Embryonic facial prominence (tissue), 1 donor: Measurements from ENCODE around the gene ADAD1.
"Not testable (repeated sequence)": the region's sequence is repeated elsewhere in the genome, so short reads cannot be mapped to it uniquely, and the experiment has no call there.

Experiments used
- DNase-seq: peaks from one replicate; pipeline ENCODE4 v3.0.0-alpha.2; 2016; ENCODE audit errors: extremely low spot score

ADAD1 gene

DNA sequence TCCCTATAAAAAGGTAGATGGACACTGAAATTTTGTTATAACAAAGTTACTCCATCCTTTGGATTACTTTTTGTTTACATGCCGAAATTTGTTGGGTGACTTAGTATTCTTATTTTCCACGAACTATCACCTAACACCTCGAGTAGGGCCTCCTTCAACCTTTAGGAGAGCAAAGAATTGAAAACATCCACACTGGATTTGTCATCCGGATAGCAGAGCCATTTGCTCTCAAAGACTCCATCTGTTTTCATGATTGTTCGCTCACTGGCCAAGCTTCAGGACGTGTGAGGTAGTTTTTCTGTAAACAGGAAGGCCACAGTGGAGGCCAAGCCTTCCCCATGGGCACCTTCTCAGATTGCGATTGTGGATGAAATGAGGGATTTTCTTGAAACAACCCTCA, at the start of gene ADAD1:
Gene ADAD1 (plus strand): TSS at position 301 of the 400 bp plus-strand sequence. CDS start 1,059 bp downstream, outside the sequence.
- DNase-seq, result no peak

DNA sequence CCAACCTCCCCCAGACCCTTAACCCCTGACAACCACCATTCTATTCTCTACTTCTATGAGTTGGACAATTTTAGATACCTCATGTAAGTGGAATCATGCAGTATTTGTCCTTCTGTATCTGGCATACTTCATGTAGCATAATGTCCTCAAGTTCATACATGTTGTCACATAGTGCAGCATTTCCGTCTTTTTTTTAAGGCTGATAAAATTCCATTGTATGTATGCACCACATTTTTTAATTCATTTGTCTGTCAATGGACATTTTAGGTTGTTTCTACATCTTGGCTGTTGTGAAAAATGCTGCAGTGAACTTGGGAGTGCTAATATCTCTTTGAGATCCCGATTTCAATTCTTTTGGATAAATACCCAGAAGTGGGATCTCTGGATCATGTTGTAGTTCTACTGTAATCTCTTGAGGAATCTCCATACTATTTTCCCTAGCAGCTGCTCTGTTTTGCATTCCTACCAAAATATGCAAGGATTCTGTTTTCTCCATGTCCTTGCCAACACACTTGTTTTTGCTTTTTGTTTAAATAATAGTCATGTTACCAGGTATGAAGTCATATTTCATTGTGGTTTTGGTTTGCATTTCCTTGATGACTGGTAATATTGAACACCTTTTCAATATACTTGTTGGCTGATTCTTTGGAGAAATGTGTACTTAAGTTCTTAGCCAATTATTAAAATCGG, 48.8 kb upstream of the ADAD1 start:
- DNase-seq, result no peak

DNA sequence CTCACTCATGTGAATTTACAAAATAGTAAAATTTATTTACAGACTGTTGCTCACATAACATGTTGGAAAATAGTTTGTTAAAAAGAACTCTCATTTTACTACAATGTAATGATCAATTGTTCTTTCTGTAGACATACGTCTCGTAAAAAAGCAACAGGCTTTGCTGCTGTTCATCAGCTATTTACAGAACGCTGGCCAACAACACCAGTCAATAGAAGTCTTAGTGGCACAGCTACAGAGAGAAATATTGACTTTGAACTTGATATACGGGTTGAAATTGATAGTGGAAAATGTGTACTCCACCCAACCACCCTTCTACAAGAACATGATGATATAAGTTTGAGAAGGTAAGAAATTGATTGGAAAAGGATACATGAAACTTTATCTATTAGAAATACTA, 47.6 kb upstream of the ADAD1 start:
- no peak for DNase-seq

DNA sequence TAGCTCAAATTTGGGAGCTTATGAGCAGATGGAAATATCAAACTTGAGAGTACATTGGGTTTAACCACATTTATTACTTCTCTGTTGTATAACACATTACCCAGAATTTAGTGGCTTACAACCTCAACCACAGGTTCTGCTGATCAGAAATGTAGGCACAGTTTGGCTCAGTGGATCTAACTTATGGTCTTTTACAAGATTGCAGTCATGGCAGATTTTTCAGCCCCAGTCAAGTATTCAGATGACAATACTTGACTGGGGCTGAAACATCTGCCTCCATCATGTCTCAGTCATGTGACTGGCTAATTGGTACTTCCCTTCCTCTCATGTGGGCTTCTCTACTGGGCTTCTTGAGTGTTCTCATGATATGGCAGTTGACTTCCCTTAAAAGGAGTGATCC, 44.0 kb upstream of the ADAD1 start:
- no peak for DNase-seq

DNA sequence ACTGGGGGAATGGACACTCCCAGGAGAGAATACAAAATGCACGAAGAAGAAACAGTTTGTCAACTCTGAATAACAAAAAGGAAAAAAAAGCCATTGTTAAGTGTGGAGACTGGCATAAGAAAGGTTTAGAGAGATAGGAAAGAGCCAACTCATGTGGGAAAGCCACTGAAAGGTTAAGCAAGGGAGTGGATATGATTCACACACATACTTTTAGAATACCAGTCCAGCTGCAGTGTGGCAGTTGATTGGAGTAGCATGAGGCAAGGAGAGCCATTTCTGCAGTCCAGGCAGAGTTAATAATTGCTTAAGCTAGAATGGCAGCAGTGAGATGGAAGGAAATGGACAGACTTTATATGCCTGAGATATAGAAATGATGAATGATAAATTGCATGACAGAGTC, 36.9 kb upstream of the ADAD1 start:
- no peak for DNase-seq

DNA sequence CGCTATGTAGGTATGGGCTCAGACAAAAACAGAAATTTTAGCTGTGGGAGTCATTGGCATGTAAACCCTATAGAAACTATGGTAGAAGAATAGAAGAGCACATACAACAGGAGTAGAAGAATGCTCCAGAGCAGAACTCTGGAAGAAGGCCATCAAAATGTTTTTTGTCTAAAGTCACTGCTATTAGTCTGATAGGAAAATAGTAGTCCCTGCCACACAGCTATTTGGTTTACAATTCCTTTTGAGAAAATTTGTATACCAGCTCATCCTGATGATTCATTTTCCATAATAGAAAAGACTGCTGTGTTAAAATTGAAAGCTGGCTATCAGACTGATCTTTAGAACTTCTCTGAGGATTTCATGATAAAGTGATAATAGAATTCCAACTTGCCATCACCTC, 32.8 kb upstream of the ADAD1 start:
- DNase-seq, result no peak

DNA sequence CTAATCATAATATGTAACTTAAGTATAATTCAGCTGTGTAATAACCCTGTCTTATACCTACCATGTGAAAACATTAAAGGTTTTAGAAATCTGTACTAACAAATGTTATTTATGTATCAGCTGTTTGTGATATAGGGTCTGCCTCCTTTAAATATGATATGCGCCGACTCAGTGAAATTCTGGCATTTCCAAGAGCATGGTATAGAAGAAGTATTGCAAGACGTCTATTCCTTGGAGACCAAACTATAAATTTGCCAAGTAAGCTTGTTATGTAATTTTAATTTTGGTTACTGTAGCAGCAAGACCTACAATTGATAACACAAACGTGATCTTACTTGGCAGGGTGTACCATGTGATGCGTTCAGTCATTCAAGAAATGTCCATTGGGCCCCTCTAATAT, 32.3 kb upstream of the ADAD1 start:
- DNase-seq, result no peak

DNA sequence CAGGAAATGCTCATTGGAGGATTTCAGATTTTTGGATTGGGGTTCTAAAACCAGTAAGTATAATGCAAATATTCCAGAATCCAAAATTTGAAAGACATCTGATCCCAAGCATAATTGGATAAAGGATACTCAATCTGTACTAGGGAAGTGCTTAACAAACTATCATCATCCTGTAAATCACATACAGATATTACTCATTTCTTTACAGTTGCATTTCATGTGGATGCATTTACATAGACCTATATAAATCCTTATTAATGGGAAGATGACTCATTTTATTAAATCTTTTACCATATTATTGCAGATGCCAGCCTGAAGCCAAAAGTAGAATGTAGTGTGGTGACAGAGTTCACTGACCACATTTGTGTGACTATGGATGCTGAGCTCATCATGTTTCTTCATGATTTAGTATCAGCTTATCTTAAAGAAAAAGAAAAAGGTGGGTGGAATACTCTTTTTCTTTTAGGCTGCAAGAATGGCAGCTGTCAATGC, 22.4 kb upstream of the ADAD1 start:
- no peak for DNase-seq

DNA sequence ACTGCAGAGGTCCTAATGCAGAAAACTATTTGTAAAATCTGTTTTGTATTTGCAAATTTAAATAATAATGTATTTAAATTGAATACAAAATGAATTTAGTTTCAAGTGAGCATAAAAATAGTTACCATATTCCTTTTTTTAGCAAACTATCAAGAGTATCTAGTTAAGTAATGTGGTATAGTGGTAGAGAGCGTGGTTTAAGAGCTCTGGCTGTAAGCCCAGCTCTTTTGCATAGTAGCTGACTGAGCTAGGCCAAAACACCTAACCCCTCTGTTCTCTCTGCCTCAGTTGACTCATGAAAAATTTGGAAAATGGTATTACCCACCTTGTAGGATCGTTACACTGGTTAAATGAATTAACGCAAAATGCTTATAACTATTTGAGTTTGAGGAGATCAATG, 18.1 kb upstream of the ADAD1 start:
- DNase-seq, result no peak

DNA sequence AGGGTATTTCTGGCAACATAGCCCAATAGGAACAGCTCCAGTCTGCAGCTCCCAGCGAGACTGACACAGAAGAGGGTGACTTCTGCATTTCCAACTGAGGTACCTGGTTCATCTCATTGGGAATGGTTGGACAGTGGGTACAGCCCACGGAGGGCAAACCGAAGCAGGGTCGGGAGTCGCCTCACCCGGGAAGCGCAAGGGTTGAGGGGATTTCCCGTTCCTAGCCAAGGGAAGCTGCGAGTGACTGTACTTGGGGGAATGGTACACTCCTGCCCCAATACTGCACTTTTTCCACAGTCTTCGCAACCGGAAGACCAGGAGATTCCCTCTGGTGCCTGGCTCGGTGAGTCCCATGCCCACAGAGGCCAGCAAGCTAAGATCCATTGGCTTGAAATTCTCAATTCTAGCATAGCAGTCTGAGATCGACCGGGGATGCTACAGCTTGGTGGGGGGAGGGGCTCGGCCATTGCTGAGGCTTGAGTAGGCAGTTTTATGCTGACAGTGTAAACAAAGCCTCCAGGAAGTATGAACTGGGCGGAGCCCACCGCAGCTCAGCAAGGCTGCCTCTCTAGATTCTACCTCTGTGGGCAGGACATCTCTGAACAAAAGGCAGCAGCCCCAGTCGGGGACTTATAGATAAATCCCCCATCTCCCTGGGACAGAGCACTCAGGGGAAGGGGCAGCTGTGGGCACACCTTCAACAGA, 14.0 kb upstream of the ADAD1 start:
- DNase-seq, result no peak

DNA sequence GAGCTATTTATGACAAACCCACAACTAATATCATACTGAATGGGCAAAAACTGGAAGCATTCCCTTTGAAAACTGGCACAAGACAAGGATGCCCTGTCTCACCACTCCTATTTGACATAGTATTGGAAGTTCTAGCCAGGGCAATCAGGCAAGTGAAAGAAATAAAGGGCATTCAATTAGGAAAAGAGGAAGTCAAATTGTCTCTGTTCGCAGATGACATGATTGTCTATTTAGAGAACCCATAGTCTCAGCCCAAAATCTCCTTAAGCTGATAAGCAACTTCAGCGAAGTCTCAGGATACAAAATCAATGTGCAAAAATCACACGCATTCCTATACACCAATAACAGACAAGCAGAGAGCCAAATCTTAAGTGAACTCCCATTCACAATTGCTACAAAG, 10.0 kb upstream of the ADAD1 start:
- DNase-seq, result not testable (repeated sequence)

DNA sequence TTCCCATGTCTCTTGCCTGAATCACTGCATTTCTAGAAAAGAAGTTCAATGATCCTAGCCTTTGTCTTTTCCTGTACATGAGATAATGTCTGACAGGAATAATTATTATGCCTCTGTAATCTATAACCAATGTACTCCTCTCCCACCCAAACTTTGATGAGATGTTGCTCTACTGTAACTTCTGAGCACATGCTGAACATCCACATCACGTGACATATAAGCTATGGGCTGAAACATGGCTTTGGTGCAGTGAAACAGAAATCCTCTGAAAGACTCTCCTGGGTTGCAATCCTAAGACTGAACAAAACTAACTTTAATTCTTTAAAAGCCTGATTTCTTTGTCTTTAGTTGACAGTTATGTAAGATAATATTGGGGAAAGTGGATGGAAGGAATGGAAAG, 1.5 kb upstream of the ADAD1 start:
- no peak for DNase-seq

DNA sequence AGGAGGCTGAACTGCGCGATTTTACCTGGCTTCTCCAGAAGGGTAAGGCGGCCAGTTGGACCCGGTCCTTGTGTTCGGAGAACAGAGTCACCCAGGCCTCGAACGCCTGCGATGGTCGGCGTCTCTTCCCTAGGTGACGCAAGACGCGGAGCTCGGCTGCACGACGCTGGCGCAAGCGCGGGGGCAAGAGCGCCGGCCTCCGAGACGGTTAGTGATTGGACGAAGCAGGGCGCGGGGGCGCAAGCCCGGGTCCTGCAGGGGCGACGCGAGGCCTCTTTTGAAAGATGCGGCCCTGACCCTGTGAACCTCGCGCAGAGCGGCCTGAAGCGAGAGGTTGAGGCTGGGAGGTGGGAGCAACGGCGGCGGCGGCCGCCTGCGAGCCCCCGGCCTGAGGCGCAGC, 428 bp downstream of the ADAD1 start:
- DNase-seq, result no peak

DNA sequence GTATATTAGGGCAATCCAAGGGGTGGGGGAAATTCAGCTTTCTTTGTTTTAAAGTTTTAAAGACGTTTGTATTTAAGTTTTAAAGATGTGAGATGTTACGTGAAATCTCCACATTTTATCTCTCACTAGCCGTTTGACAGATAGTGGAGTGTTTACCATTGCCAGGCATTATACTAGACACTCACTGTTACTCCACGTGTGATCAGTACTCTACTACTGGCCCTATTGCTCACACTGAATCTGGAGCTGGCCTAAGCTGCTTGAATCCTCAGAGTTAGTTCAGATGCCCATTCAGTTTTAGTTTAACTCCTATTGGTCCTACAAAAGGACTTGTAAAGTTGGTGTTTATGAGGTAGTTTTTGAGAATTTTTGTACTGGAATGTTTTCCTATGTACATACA, 4.5 kb downstream of the ADAD1 start:
- no peak for DNase-seq

DNA sequence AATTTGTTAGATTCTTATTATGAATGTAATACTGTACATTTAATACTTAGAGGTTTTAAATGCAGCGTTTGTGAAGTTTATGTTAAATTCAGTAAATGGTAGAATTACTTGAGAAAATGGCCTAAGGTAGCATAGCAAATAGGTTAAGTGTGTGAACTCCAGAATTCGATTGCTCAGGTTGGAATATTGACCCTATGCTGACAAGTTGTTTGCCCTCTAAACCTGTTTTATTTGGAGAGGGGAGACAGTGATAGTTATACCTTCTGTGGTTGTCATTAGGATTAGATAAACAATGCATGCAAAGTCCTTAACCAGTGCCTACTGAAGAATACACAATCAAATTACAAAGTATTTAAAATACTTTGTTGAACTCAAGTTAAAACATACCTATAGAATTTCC, 5.4 kb downstream of the ADAD1 start:
- DNase-seq, result no peak

DNA sequence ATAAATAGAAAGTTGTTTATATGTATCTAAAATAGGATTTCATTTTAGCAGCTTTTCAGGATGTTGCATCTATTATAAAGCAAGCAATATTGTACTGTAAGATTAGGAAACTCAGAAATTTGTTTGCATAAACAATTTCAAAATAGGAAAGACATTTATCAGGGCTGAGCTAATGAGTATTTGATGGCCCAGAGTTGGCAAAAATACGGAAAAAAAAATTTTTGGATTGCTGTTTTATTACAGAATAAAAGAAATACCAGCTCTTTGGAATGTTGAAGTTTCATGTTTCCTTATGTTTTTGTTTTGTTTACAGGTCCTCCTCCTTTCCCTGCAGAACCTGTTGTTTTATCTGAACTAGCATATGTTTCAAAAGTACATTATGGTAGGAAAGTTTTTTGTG, 14.5 kb downstream of the ADAD1 start:
- no peak for DNase-seq

DNA sequence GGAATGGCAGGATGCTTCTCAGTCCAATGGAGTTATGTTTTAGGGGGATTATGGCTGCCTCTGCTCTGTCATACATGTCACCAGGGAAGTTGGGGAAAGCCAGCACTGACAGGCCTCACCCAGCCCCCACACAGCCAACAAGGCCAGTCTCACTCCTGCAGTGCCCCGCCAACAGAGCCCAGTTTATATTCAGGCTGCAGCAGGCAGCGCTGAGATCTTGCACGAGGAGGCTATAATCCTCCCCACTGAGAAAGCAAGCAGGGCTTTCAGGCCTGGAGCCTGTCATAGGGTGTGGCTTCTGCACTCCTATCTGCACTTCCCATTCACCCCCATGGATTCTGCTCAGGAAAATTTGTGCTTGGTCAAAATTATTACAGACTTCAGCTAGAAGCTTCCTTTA, 25.1 kb downstream of the ADAD1 start:
- no peak for DNase-seq

DNA sequence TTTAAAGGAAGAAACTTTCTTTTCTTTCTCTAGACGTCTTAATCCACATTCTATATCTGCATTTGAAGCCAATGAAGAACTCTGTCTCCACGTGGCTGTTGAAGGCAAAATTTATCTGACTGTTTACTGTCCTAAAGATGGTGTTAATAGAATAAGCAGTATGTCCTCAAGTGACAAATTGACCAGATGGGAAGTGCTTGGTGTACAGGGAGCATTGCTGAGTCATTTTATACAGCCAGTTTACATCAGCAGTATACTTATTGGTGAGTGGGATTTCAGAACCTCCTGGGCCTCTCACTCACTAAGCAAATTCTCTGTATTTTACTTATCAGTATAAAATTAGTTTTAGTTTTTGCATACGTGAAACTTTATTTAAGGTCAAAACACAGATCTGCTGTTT, 33.7 kb downstream of the ADAD1 start:
- DNase-seq, result no peak

DNA sequence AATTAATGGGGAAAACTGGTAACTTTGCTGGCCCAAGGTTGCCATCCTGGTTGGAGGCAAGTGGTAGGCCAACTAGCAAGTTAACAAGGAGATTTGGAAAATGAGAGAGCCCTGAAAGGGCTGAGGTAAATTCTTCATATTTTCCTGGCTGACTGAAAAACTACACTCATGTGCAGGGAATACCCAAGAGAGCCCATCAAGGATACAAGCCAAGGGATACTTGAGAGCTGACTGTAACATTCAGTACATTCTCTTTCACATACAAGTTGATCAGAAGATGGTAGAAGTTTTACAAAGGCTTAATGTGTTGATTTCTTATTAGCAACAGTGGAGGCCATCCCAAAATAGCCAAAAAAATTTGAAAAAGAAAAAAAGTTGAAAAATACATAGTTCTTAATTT, 44.4 kb downstream of the ADAD1 start:
- no peak for DNase-seq

DNA sequence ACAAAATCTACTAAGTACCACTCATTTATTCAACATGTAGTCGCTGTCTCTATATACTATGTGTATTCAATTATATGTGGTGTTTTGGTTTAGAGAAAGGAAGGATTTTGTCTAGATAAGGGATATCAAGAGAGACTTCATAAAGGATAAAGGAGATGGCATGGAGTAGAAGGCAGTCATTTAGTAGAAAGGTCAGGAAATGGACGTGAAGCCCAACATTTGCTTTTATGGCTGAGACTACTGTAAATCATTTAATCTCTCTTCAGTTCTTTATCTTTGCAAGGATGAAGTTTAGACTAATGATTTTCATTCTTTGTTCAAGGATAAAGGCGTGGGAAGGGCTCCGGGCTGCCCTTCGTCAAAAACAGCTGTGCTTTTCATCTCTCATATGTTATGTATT, 52.5 kb downstream of the ADAD1 start:
- DNase-seq, result no peak

DNA sequence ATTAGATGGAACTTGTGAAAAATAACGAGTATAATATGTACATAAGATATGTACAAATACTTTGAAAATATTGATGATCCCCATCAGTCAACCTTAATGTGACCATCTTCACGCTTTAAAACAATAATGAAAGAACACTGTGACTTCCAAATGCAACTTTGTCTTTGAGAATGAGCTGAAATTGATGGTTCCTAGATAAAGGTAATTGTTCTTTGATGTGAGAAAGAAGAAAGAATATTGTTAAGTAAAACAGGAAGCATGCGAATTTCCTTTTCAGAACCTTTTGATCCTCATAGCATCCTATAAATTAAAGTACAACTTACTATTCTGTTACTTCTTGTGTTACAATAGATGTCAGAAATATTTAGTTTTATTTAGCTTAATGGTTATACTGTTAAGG, 55.5 kb downstream of the ADAD1 start:
- DNase-seq, result no peak

DNA sequence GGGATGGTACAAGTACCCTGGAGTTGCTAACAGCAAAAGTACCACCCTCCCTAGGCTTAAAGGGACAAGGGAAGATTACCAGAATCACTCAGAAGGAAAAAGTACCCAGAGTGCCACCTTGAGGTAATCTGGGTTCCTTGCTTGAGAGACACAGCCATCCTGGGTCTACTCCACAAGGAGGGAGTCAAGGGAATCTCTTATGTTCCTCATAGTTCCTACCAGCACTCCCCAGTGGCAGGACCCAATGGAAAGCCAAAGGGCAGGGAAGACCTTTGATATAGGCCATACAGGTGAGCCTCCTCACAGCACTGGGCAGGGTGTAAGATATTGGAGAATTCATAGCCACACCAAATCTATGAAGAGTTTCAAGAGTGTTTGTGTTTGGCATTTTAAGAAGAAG, 72.0 kb downstream of the ADAD1 start:
- no peak for DNase-seq

DNA sequence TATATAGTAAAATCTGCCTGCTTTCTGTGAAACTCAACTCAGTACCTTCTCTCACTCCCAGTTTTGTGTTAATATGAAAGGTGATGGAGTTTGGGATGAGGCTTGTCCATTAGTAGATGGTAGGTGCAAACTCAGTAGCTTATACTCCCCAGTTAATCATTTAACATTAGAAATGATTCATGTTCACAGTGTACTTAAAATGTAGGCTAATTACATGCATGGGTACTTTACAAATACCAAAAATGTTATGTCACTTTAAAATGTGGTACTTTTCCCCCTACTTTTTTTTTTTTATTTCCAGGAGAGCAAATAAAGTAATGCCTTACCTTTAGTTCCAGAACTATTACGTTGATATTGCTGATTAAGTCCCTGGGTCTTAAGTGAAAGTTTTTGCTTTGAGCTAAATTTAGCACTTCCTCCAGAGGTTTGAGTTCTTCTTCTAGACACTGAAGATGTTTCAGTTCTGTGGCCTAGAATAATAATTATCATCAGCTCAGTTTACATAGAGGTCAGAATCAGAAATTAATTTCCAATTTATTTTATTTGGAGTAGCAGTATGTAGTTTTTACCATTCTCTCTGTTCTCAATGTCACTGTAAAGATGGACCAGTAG, 74.7 kb downstream of the ADAD1 start:
- no peak for DNase-seq
